ENCODE results near the gene ZSWIM4.

- no peak for TF ChIP-seq CTCF (IDR thresholded peaks at IDR 0.05; ENCODE audit: low read depth, low read length, poor library complexity, severe bottlenecking)
- TF ChIP-seq EZH2phosphoT487 (IDR thresholded peaks at IDR 0.05; ENCODE audit: borderline replicate concordance, low read length) = no peak
Observed at GRCh38 chr19:13794398-13794756, 866 bp upstream of the ZSWIM4 start.
